ENCODE measurements around the gene USP34.

The USP34 gene

GRCh38 chr2:61380056-61380881 lies 90.6 kb downstream of the USP34 start:
- no peak overlapping the region for H3K9ac ChIP-seq (ENCODE audit: insufficient read length, low read depth)
- no peaks in the 10 kb centered on the region for H3K27me3 ChIP-seq (ENCODE audit: insufficient read depth, insufficient read length)
- no peak for DNase-seq (ENCODE audit: low read depth, low spot score)
- H3K36me3 ChIP-seq (ENCODE audit: insufficient read depth, insufficient read length, low read length): peaks cover 38% of the 10 kb centered on the region
- TF ChIP-seq ZNF274 (IDR thresholded peaks at IDR 0.05; ENCODE audit: low read depth, low read length) (no peak), YY1 (IDR thresholded peaks at IDR 0.05; ENCODE audit: insufficient read depth, insufficient read length) (no peak), SUZ12 (IDR thresholded peaks at IDR 0.05; ENCODE audit: extremely low read depth, insufficient read depth, insufficient read length) (no peak)
- H3K4me1 ChIP-seq (ENCODE audit: insufficient read depth, insufficient read length): no peaks in the 10 kb centered on the region
- H3K9me3 ChIP-seq (ENCODE audit: insufficient read depth, low read length): no peaks in the 10 kb centered on the region
- H3K4me3 ChIP-seq (ENCODE audit: insufficient read length, low read depth): no peak overlapping the region

GRCh38 chr2:61379521-61379920 lies 91.4 kb downstream of the USP34 start:
- no peak for TF ChIP-seq SUZ12 (IDR thresholded peaks at IDR 0.05; ENCODE audit: extremely low read depth, insufficient read depth, insufficient read length)
- TF ChIP-seq ZNF274 (IDR thresholded peaks at IDR 0.05; ENCODE audit: low read depth, low read length): no peak
- TF ChIP-seq YY1 (IDR thresholded peaks at IDR 0.05; ENCODE audit: insufficient read depth, insufficient read length): no peak
- H3K9ac ChIP-seq (ENCODE audit: insufficient read length, low read depth): no peak overlapping the region
- peaks cover 42% of the 10 kb centered on the region for H3K36me3 ChIP-seq (ENCODE audit: insufficient read depth, insufficient read length, low read length)
- no peaks in the 10 kb centered on the region for H3K9me3 ChIP-seq (ENCODE audit: insufficient read depth, low read length)
- no peak for DNase-seq (ENCODE audit: low read depth, low spot score)
- H3K27me3 ChIP-seq (ENCODE audit: insufficient read depth, insufficient read length): no peaks in the 10 kb centered on the region
- no peak overlapping the region for H3K4me3 ChIP-seq (ENCODE audit: insufficient read length, low read depth)
- no peaks in the 10 kb centered on the region for H3K4me1 ChIP-seq (ENCODE audit: insufficient read depth, insufficient read length)

- H3K36me3 ChIP-seq (ENCODE audit: insufficient read depth, insufficient read length, low read length): peaks cover 41% of the 10 kb centered on the region
- H3K4me3 ChIP-seq (ENCODE audit: insufficient read length, low read depth): no peak overlapping the region
These were observed 92.6 kb downstream of the USP34 start for GRCh38 chr2:61378281-61378680.

GRCh38 chr2:61377046-61377445 lies 93.8 kb downstream of the USP34 start:
- Histone ChIP-seq H3K36me3 (ENCODE audit: insufficient read depth, insufficient read length, low read length) (peaks cover 40% of the 10 kb centered on the region), H3K9ac (ENCODE audit: insufficient read length, low read depth) (no peak overlapping the region), H3K27me3 (ENCODE audit: insufficient read depth, insufficient read length) (no peaks in the 10 kb centered on the region), H3K4me3 (ENCODE audit: insufficient read length, low read depth) (no peak overlapping the region), H3K4me1 (ENCODE audit: insufficient read depth, insufficient read length) (no peaks in the 10 kb centered on the region), H3K9me3 (ENCODE audit: insufficient read depth, low read length) (no peaks in the 10 kb centered on the region)
- no peak for DNase-seq (ENCODE audit: low read depth, low spot score)
- TF ChIP-seq ZNF274 (IDR thresholded peaks at IDR 0.05; ENCODE audit: low read depth, low read length) (no peak), YY1 (IDR thresholded peaks at IDR 0.05; ENCODE audit: insufficient read depth, insufficient read length) (no peak), SUZ12 (IDR thresholded peaks at IDR 0.05; ENCODE audit: extremely low read depth, insufficient read depth, insufficient read length) (no peak)

More at GRCh38 chr2:61378281-61378680, 92.6 kb downstream of the USP34 start:
- no peak for DNase-seq (ENCODE audit: low read depth, low spot score)
- TF ChIP-seq SUZ12 (IDR thresholded peaks at IDR 0.05; ENCODE audit: extremely low read depth, insufficient read depth, insufficient read length) (no peak), YY1 (IDR thresholded peaks at IDR 0.05; ENCODE audit: insufficient read depth, insufficient read length) (no peak)
- Histone ChIP-seq H3K9ac (ENCODE audit: insufficient read length, low read depth) (no peak overlapping the region), H3K9me3 (ENCODE audit: insufficient read depth, low read length) (no peaks in the 10 kb centered on the region), H3K4me1 (ENCODE audit: insufficient read depth, insufficient read length) (no peaks in the 10 kb centered on the region), H3K27me3 (ENCODE audit: insufficient read depth, insufficient read length) (no peaks in the 10 kb centered on the region)

GRCh38 chr2:61376211-61376610 lies 94.7 kb downstream of the USP34 start:
- H3K36me3 ChIP-seq (ENCODE audit: insufficient read depth, insufficient read length, low read length): peaks cover 42% of the 10 kb centered on the region
- no peak overlapping the region for H3K9ac ChIP-seq (ENCODE audit: insufficient read length, low read depth)
- no peaks in the 10 kb centered on the region for H3K9me3 ChIP-seq (ENCODE audit: insufficient read depth, low read length)
- no peaks in the 10 kb centered on the region for H3K27me3 ChIP-seq (ENCODE audit: insufficient read depth, insufficient read length)
- H3K4me1 ChIP-seq (ENCODE audit: insufficient read depth, insufficient read length): no peaks in the 10 kb centered on the region
- TF ChIP-seq ZNF274 (IDR thresholded peaks at IDR 0.05; ENCODE audit: low read depth, low read length): no peak
- no peak for TF ChIP-seq SUZ12 (IDR thresholded peaks at IDR 0.05; ENCODE audit: extremely low read depth, insufficient read depth, insufficient read length)
- TF ChIP-seq YY1 (IDR thresholded peaks at IDR 0.05; ENCODE audit: insufficient read depth, insufficient read length): no peak
- no peak overlapping the region for H3K4me3 ChIP-seq (ENCODE audit: insufficient read length, low read depth)
- DNase-seq (ENCODE audit: low read depth, low spot score): no peak

GRCh38 chr2:61371027-61371426 lies 99.9 kb downstream of the USP34 start:
- Histone ChIP-seq H3K36me3 (ENCODE audit: insufficient read depth, insufficient read length, low read length) (peaks cover 27% of the 10 kb centered on the region), H3K9ac (ENCODE audit: insufficient read length, low read depth) (no peak overlapping the region), H3K4me3 (ENCODE audit: insufficient read length, low read depth) (no peak overlapping the region), H3K9me3 (ENCODE audit: insufficient read depth, low read length) (no peaks in the 10 kb centered on the region), H3K4me1 (ENCODE audit: insufficient read depth, insufficient read length) (no peaks in the 10 kb centered on the region), H3K27me3 (ENCODE audit: insufficient read depth, insufficient read length) (no peaks in the 10 kb centered on the region)
- TF ChIP-seq YY1 (IDR thresholded peaks at IDR 0.05; ENCODE audit: insufficient read depth, insufficient read length) (no peak), ZNF274 (IDR thresholded peaks at IDR 0.05; ENCODE audit: low read depth, low read length) (no peak), SUZ12 (IDR thresholded peaks at IDR 0.05; ENCODE audit: extremely low read depth, insufficient read depth, insufficient read length) (no peak)
- DNase-seq (ENCODE audit: low read depth, low spot score): no peak

- TF ChIP-seq SUZ12 (IDR thresholded peaks at IDR 0.05; ENCODE audit: extremely low read depth, insufficient read depth, insufficient read length) (no peak), ZNF274 (IDR thresholded peaks at IDR 0.05; ENCODE audit: low read depth, low read length) (no peak), YY1 (IDR thresholded peaks at IDR 0.05; ENCODE audit: insufficient read depth, insufficient read length) (no peak)
- Histone ChIP-seq H3K9ac (ENCODE audit: insufficient read length, low read depth) (no peak overlapping the region), H3K27me3 (ENCODE audit: insufficient read depth, insufficient read length) (no peaks in the 10 kb centered on the region), H3K9me3 (ENCODE audit: insufficient read depth, low read length) (no peaks in the 10 kb centered on the region), H3K4me1 (ENCODE audit: insufficient read depth, insufficient read length) (no peaks in the 10 kb centered on the region), H3K4me3 (ENCODE audit: insufficient read length, low read depth) (no peak overlapping the region), H3K36me3 (ENCODE audit: insufficient read depth, insufficient read length, low read length) (peaks cover 27% of the 10 kb centered on the region)
- no peak for DNase-seq (ENCODE audit: low read depth, low spot score)
These were observed 101.9 kb downstream of the USP34 start for GRCh38 chr2:61368687-61369665.

All from NT2/D1 (cell line).